HG02938 (cell line): ENCODE measurements around the gene NEK4.

Source experiments
- ATAC-seq: cut with Tn5 transposase; IDR thresholded peaks from one replicate; pipeline ENCODE4 v1.9.1; 2021; ENCODE audit warnings: mild to moderate bottlenecking, moderate library complexity; ENCODE audit not compliant: unreplicated experiment

The NEK4 gene

GRCh38 chr3:52770496-52771333, at the start of gene NEK4:
TSS of gene NEK4 (minus strand) at chr3:52770940. CDS start at chr3:52770746, 194 bp downstream.
- peak; percentile 87 for ATAC-seq

- ATAC-seq: no peak
These were observed 49.2 kb upstream of the NEK4 start for GRCh38 chr3:52819936-52820335.

- ATAC-seq: no peak
These were observed 47.1 kb upstream of the NEK4 start for GRCh38 chr3:52817860-52818259.

GRCh38 chr3:52817221-52817620, 46.5 kb upstream of the NEK4 start:
- ATAC-seq: no peak

- ATAC-seq: no peak
These were observed 45.9 kb upstream of the NEK4 start for GRCh38 chr3:52816654-52817053.

- no peak for ATAC-seq
These were observed 45.5 kb upstream of the NEK4 start for GRCh38 chr3:52816199-52816598.

- no peak for ATAC-seq
These were observed 43.1 kb upstream of the NEK4 start for GRCh38 chr3:52813810-52814209.

GRCh38 chr3:52811452-52812011, 40.8 kb upstream of the NEK4 start:
- no peak for ATAC-seq

GRCh38 chr3:52810923-52811322, 40.2 kb upstream of the NEK4 start:
- ATAC-seq: no peak

- ATAC-seq: no peak
These were observed 39.1 kb upstream of the NEK4 start for GRCh38 chr3:52809662-52810377.

- no peak for ATAC-seq
These were observed 38.4 kb upstream of the NEK4 start for GRCh38 chr3:52809149-52809548.

GRCh38 chr3:52805270-52806039, 34.7 kb upstream of the NEK4 start:
- no peak for ATAC-seq

- no peak for ATAC-seq
These were observed 31.1 kb upstream of the NEK4 start for GRCh38 chr3:52801839-52802238.

- ATAC-seq: no peak
These were observed 29.3 kb upstream of the NEK4 start for GRCh38 chr3:52800079-52800478.

- ATAC-seq: no peak
These were observed 28.3 kb upstream of the NEK4 start for GRCh38 chr3:52798978-52799476.

- no peak for ATAC-seq
These were observed 27.7 kb upstream of the NEK4 start for GRCh38 chr3:52798376-52798977.

GRCh38 chr3:52796411-52796810, 25.7 kb upstream of the NEK4 start:
- no peak for ATAC-seq

- ATAC-seq: no peak
These were observed 24.7 kb upstream of the NEK4 start for GRCh38 chr3:52795298-52795900.

GRCh38 chr3:52794612-52795099, 23.9 kb upstream of the NEK4 start, which contains the start of gene ITIH3:
TSS of gene ITIH3 (plus strand) at chr3:52794796. CDS start at chr3:52794804, 8 bp downstream.
- no peak for ATAC-seq
